Lower leg skin (tissue), 3 donors: ENCODE measurements around the gene C6orf136.

Experiments
- CTCF ChIP-seq, 3 donors: fragments of 450-650 bp; IDR thresholded peaks; one replicate each; pipeline ENCODE4 v1.5.1; 2016; ENCODE audit warnings: antibody characterized with exemption in 3 of 3, mild to moderate bottlenecking in 3 of 3, moderate library complexity in 2 of 3
- POLR2A ChIP-seq, 2 donors: fragments of 450-650 bp; IDR thresholded peaks; one replicate each; pipeline ENCODE4 v1.6.1; 2016 to 2017; ENCODE audit warnings: antibody characterized with exemption in 2 of 2, mild to moderate bottlenecking in 1 of 2, moderate library complexity in 1 of 2

GRCh38 chr6:30614843-30615218 is 32.1 kb upstream of the C6orf136 start:
- TF ChIP-seq CTCF (IDR thresholded peaks at IDR 0.05) (no peak), POLR2A (IDR thresholded peaks at IDR 0.05) (no peak)
